HCT116 (cell line): ENCODE results near the gene DISP2. TPM values are rescaled to one million over a fixed set of nuclear protein-coding genes. Genes with fewer than 3 reads are reported as not detected.

Experiments
- ATAC-seq: fragments of 200-7000 bp; cut with Tn5 transposase; 2 replicates; pipeline ENCODE4 v1.9.1; 2020; ENCODE audit warnings: mild to moderate bottlenecking, moderate library complexity
- BruUV-seq: library from RNA; stranded (reverse); fragments of 400-500 nt; replicated peaks from 2 replicates; lab custom pipeline; 2021; lab: Mats Ljungman, UMichigan
- CTCF ChIA-PET: fragments of 300-600 bp; sonication (Branson Sonifier 250); formaldehyde crosslinking; loops from one replicate; lab custom pipeline; 2021; ENCODE audit warnings: antibody characterized with exemption; lab: Charles Lee
- POLR2A ChIA-PET: fragments of 300-600, 350-600 bp; sonication (Branson Sonifier 250); formaldehyde crosslinking; loops from one replicate; lab custom pipeline; 2021; ENCODE audit warnings: antibody characterized with exemption; lab: Charles Lee
- RAD21 ChIA-PET, 2 experiments: fragments of 300-600 bp; sonication (Branson Sonifier 250); formaldehyde crosslinking; loops; one replicate each; lab custom pipeline; 2023; ENCODE audit warnings: low total read pairs in 2 of 2; ENCODE audit not compliant: uncharacterized antibody in 2 of 2, unreplicated experiment in 2 of 2, low non-redundant PET in 1 of 2; lab: Charles Lee
- DNase-seq: peaks from one replicate; pipeline ENCODE4 v3.0.0-alpha.2; 2010; ENCODE audit warnings: low read depth, low spot score
- H2AFZ ChIP-seq: fragments of 200-600 bp; shearing (Covaris generic), sonication (generic); 2 replicates; pipeline ENCODE4 v1.6.1; 2017; ENCODE audit warnings: low read depth, mixed run types, mixed read lengths, antibody characterized with exemption, low read length; ENCODE audit not compliant: poor library complexity, severe bottlenecking
- H3K27ac ChIP-seq: 2 replicates; pipeline ENCODE4 v1.5.1; 2012; ENCODE audit warnings: low read depth, low read length
- H3K27me3 ChIP-seq: fragments of 200-600 bp; sonication (generic); 2 replicates; pipeline ENCODE4 v1.6.1; 2016; ENCODE audit warnings: mixed run types, low read length, mixed read lengths; ENCODE audit not compliant: insufficient read depth
- H3K36me3 ChIP-seq, 2 experiments: fragments of 200-500 bp in 1 of 2; fragments of 200-600 bp in 1 of 2; sonication (Bioruptor generic) in 1 of 2; sonication (generic) in 1 of 2; 2 replicates each; pipeline versions ENCODE4 v1.5.1 to v1.6.1; 2014 to 2016; ENCODE audit warnings: low read length in 2 of 2, inconsistent platforms in 1 of 2, mixed read lengths in 1 of 2, mixed run types in 1 of 2; ENCODE audit not compliant: insufficient read depth in 2 of 2, control insufficient read depth in 1 of 2
- H3K4me1 ChIP-seq, 2 experiments: fragments of 200-600 bp in 1 of 2; sonication (generic) in 1 of 2; 2 replicates each; pipeline versions ENCODE4 v1.5.1 to v1.6.1; 2012 to 2017; ENCODE audit warnings: low read length in 2 of 2, inconsistent platforms in 1 of 2, mild to moderate bottlenecking in 1 of 2, mixed read lengths in 1 of 2, mixed run types in 1 of 2, moderate library complexity in 1 of 2; ENCODE audit not compliant: insufficient read depth in 2 of 2, control insufficient read depth in 1 of 2
- H3K4me2 ChIP-seq: fragments of 200-600 bp; sonication (generic); 2 replicates; pipeline ENCODE4 v1.6.1; 2017; ENCODE audit warnings: mixed run types, low read length, mixed read lengths
- H3K4me3 ChIP-seq, 2 experiments: fragments of 200-600 bp in 1 of 2; sonication (generic) in 1 of 2; replicated peaks in 1 of 2; 2 replicates each; pipeline ENCODE4 v1.5.1; 2011 to 2016; ENCODE audit warnings: low read length in 2 of 2, control low read depth in 1 of 2, low read depth in 1 of 2, mild to moderate bottlenecking in 1 of 2, mixed read lengths in 1 of 2, mixed run types in 1 of 2
- H3K79me2 ChIP-seq: fragments of 200-600 bp; sonication (generic); 2 replicates; pipeline ENCODE4 v1.6.1; 2017; ENCODE audit warnings: mild to moderate bottlenecking, mixed run types, low read length, moderate library complexity, mixed read lengths; ENCODE audit not compliant: insufficient read depth
- H3K9ac ChIP-seq: fragments of 200-600 bp; sonication (generic); 2 replicates; pipeline ENCODE4 v1.6.1; 2016; ENCODE audit warnings: low read length, mixed read lengths
- H3K9me2 ChIP-seq: fragments of 200-600 bp; sonication (generic), shearing (Covaris generic); 2 replicates; pipeline ENCODE4 v1.6.1; 2017; ENCODE audit warnings: mixed run types, mild to moderate bottlenecking, moderate library complexity; ENCODE audit not compliant: insufficient read depth
- H3K9me3 ChIP-seq, 2 experiments: fragments of 200-500 bp in 1 of 2; fragments of 200-600 bp in 1 of 2; sonication (Bioruptor generic) in 1 of 2; sonication (generic) in 1 of 2; 2 replicates each; pipeline ENCODE4 v1.6.1; 2014 to 2017; ENCODE audit warnings: low read length in 2 of 2, mixed read lengths in 2 of 2, inconsistent platforms in 1 of 2, low read depth in 1 of 2, mild to moderate bottlenecking in 1 of 2, mixed run types in 1 of 2, moderate library complexity in 1 of 2; ENCODE audit not compliant: control insufficient read depth in 1 of 2, insufficient read depth in 1 of 2
- H4K20me1 ChIP-seq: fragments of 200-600 bp; sonication (generic), shearing (Covaris generic); 2 replicates; pipeline ENCODE4 v1.6.1; 2017; ENCODE audit warnings: mixed run types, mild to moderate bottlenecking, moderate library complexity; ENCODE audit not compliant: insufficient read depth
- ATF3 ChIP-seq: IDR thresholded peaks from 2 replicates; pipeline ENCODE4 v1.6.1; 2012
- CBX3 ChIP-seq: IDR thresholded peaks from 2 replicates; pipeline ENCODE4 v1.6.1; 2012; ENCODE audit warnings: low read depth
- CEBPB ChIP-seq: IDR thresholded peaks from 2 replicates; pipeline ENCODE4 v1.6.1; 2012; ENCODE audit warnings: low read depth
- EGR1 ChIP-seq: IDR thresholded peaks from 2 replicates; pipeline ENCODE4 v1.6.1; 2012; ENCODE audit warnings: low read depth
- ELF1 ChIP-seq: IDR thresholded peaks from 2 replicates; pipeline ENCODE4 v1.6.1; 2012; ENCODE audit warnings: low read depth, borderline replicate concordance
- EZH2 ChIP-seq: fragments of 200-600 bp; sonication (generic); IDR thresholded peaks from 2 replicates; pipeline ENCODE4 v1.6.1; 2017; ENCODE audit warnings: antibody characterized with exemption, mixed run types
- EZH2phosphoT487 ChIP-seq: fragments of 200-600 bp; IDR thresholded peaks from 2 replicates; pipeline ENCODE4 v1.6.1; 2018; ENCODE audit warnings: antibody characterized with exemption, borderline replicate concordance
- JUND ChIP-seq: IDR thresholded peaks from 2 replicates; pipeline ENCODE4 v1.6.1; 2012
- MAX ChIP-seq: IDR thresholded peaks from 2 replicates; pipeline ENCODE4 v1.6.1; 2012
- POLR2A ChIP-seq: IDR thresholded peaks from 2 replicates; pipeline ENCODE4 v1.7.0; 2011; ENCODE audit warnings: borderline replicate concordance; ENCODE audit not compliant: insufficient read depth, insufficient read length; ENCODE audit errors: extremely low read depth
- POLR2AphosphoS5 ChIP-seq: IDR thresholded peaks from 2 replicates; pipeline ENCODE4 v1.6.1; 2011; ENCODE audit warnings: mild to moderate bottlenecking, low read depth, low read length, moderate library complexity
- RAD21 ChIP-seq: IDR thresholded peaks from 2 replicates; pipeline ENCODE4 v1.6.1; 2012; ENCODE audit warnings: low read depth, mild to moderate bottlenecking
- REST ChIP-seq: IDR thresholded peaks from 2 replicates; pipeline ENCODE4 v1.6.1; 2012; ENCODE audit warnings: low read depth
- SP1 ChIP-seq: IDR thresholded peaks from 2 replicates; pipeline ENCODE4 v1.6.1; 2012; ENCODE audit warnings: low read depth
- SRF ChIP-seq: IDR thresholded peaks from 2 replicates; pipeline ENCODE4 v1.6.1; 2012; ENCODE audit warnings: low read depth
- TCF7L2 ChIP-seq: IDR thresholded peaks from 2 replicates; pipeline ENCODE4 v1.7.0; 2011; ENCODE audit warnings: borderline replicate concordance, inconsistent platforms; ENCODE audit not compliant: insufficient read depth, insufficient read length; ENCODE audit errors: extremely low read depth
- ZBTB33 ChIP-seq: IDR thresholded peaks from 2 replicates; pipeline ENCODE4 v1.6.1; 2011; ENCODE audit warnings: mild to moderate bottlenecking, low read length, moderate library complexity; ENCODE audit not compliant: insufficient replicate concordance; ENCODE audit errors: extremely low read depth
- ZFX ChIP-seq: fragments of 450-650 bp; IDR thresholded peaks from 2 replicates; pipeline ENCODE4 v1.6.1; 2017
- intact Hi-C: fragments of 100-400 bp; cut with micrococcal nuclease; formaldehyde crosslinking; loops from 2 replicates; pipeline ENCODE4 v1.10.0; 2022
- total RNA-seq: library from RNA; stranded (reverse); gene quantifications from one replicate; pipeline ENCODE4 v1.2.1, GENCODE V29; 2021; ENCODE audit not compliant: unreplicated experiment

Gene DISP2
- total RNA-seq, 1 experiment from 2014 or later, result 3.3 TPM

GRCh38 chr15:40399370-40399769 is 41.4 kb downstream of the DISP2 start:
- intact Hi-C loops, result no loop called here
- no peaks in the 10 kb centered on the region for H4K20me1 ChIP-seq
- no peaks in the 10 kb centered on the region for H3K27me3 ChIP-seq
- ChIA-PET RAD21 (no interaction called here), POLR2A (no interaction called here), CTCF (interaction anchor here (0.7 kb wide), 1 partner anchor 59 kb away, joined by 3 read pairs; the partner anchor contains the start of gene CCDC9B)
- H3K9ac ChIP-seq, result no peak overlapping the region
- H3K4me1 ChIP-seq, result no peaks in the 10 kb centered on the region
- H3K4me3 ChIP-seq, result no peak overlapping the region
- no peaks in the 10 kb centered on the region for H3K36me3 ChIP-seq
- no peak for DNase-seq
- no TSS peak for BruUV-seq
- H3K27ac ChIP-seq, result no peak overlapping the region
- no peaks in the 10 kb centered on the region for H3K9me2 ChIP-seq
- no peak overlapping the region for H3K4me2 ChIP-seq
- no peaks in the 10 kb centered on the region for H3K9me3 ChIP-seq
- no peak for ATAC-seq
- no peak overlapping the region for H2AFZ ChIP-seq
- no peak for TF ChIP-seq MAX
- TF ChIP-seq EZH2phosphoT487, result no peak
- no peak for TF ChIP-seq SRF
- TF ChIP-seq TCF7L2, result no peak
- TF ChIP-seq POLR2A, result no peak
- TF ChIP-seq ZFX, result no peak
- no peak for TF ChIP-seq RAD21
- no peak for TF ChIP-seq SP1
- TF ChIP-seq REST, result no peak
- TF ChIP-seq POLR2AphosphoS5, result no peak
- TF ChIP-seq CBX3, result no peak
- no peak for TF ChIP-seq EGR1
- TF ChIP-seq CEBPB, result no peak
- TF ChIP-seq JUND, result no peak
- TF ChIP-seq ATF3, result no peak
- no peak for TF ChIP-seq ZBTB33
- no peak for TF ChIP-seq ELF1
- TF ChIP-seq EZH2, result no peak
- H3K79me2 ChIP-seq, result no peaks in the 10 kb centered on the region
